GM18498 (cell line): ENCODE results near the gene COL25A1.
"Not testable (repeated sequence)": the region's sequence is repeated elsewhere in the genome, so short reads cannot be mapped to it uniquely, and the experiment has no call there.

Source experiments
- ATAC-seq: cut with Tn5 transposase; IDR thresholded peaks from one replicate; pipeline ENCODE4 v1.9.1; 2021; ENCODE audit warnings: mild to moderate bottlenecking, moderate library complexity; ENCODE audit not compliant: unreplicated experiment

COL25A1 gene

GRCh38 chr4:109131559-109131958 is 170.9 kb downstream of the COL25A1 start:
- no peak for ATAC-seq

GRCh38 chr4:109128589-109128988 is 173.9 kb downstream of the COL25A1 start:
- no peak for ATAC-seq

GRCh38 chr4:109127866-109128265 is 174.6 kb downstream of the COL25A1 start:
- ATAC-seq, result no peak

- ATAC-seq, result no peak
Measured at GRCh38 chr4:109126856-109127255, 175.6 kb downstream of the COL25A1 start.

- no peak for ATAC-seq
Measured at GRCh38 chr4:109125084-109125483, 177.4 kb downstream of the COL25A1 start.

GRCh38 chr4:109123951-109124350 is 178.5 kb downstream of the COL25A1 start:
- ATAC-seq, result no peak

- no peak for ATAC-seq
Measured at GRCh38 chr4:109121561-109121960, 180.9 kb downstream of the COL25A1 start.

- no peak for ATAC-seq
Measured at GRCh38 chr4:109119852-109120251, 182.6 kb downstream of the COL25A1 start.

GRCh38 chr4:109118635-109119034 is 183.8 kb downstream of the COL25A1 start:
- ATAC-seq, result no peak

- no peak for ATAC-seq
Measured at GRCh38 chr4:109114501-109114900, 188.0 kb downstream of the COL25A1 start.

- ATAC-seq, result no peak
Measured at GRCh38 chr4:109113521-109113920, 188.9 kb downstream of the COL25A1 start.

- ATAC-seq, result no peak
Measured at GRCh38 chr4:109111031-109111430, 191.4 kb downstream of the COL25A1 start.

- not testable (repeated sequence) for ATAC-seq
Measured at GRCh38 chr4:109108215-109108614, 194.2 kb downstream of the COL25A1 start.

GRCh38 chr4:109094056-109094455 is 208.4 kb downstream of the COL25A1 start:
- ATAC-seq, result no peak

GRCh38 chr4:109091727-109092409 is 210.6 kb downstream of the COL25A1 start:
- ATAC-seq, result no peak

GRCh38 chr4:109083911-109084310 is 218.5 kb downstream of the COL25A1 start:
- ATAC-seq, result no peak

GRCh38 chr4:109079731-109080130 is 222.7 kb downstream of the COL25A1 start:
- ATAC-seq, result no peak

- ATAC-seq, result no peak
Measured at GRCh38 chr4:109079201-109079600, 223.3 kb downstream of the COL25A1 start.

- no peak for ATAC-seq
Measured at GRCh38 chr4:109078724-109079123, 223.7 kb downstream of the COL25A1 start.

- ATAC-seq, result no peak
Measured at GRCh38 chr4:109077505-109077904, 225.0 kb downstream of the COL25A1 start.

GRCh38 chr4:109076709-109077108 is 225.7 kb downstream of the COL25A1 start:
- not testable (repeated sequence) for ATAC-seq

GRCh38 chr4:109075621-109076020 is 226.8 kb downstream of the COL25A1 start:
- ATAC-seq, result no peak

GRCh38 chr4:109072595-109072994 is 229.9 kb downstream of the COL25A1 start:
- no peak for ATAC-seq
